Measurements from ENCODE around the gene RPL37. TPM values are rescaled to one million over a fixed set of nuclear protein-coding genes. Genes with fewer than 3 reads are reported as not detected.

The RPL37 gene
- total RNA-seq, 4 donors from 2014 or later = 119 to 984 (median 276) TPM

DNA sequence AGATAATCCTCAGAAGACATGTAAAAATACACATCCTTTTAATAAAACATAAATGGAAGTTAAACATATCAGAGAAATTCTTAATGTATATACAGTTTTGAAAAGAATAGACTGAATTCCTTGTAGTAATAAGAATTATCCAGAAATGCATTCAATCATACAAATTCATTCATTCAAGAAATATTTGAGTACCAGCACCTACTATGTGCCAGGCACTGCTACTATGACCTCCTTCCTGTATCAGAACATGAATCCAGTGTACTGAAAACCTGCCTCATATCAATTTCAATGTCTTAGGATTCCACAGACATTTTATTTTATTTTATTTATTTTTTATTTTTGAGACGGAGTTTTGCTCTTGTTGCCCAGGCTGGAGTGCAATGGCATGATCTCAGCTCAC, 50.1 kb downstream of the RPL37 start:
- Histone ChIP-seq H3K27ac (replicated peaks in 1 of 4) (no peak overlapping the region), H3K4me3 (no peak overlapping the region), H3K4me1 (peaks cover 12 to 27% (median 19%) of the 10 kb centered on the region in 4 donors), H3K9me3 (peaks cover 0 to 4% (median 0%) of the 10 kb centered on the region in 4 donors), H3K27me3 (no peaks in the 10 kb centered on the region), H3K36me3 (peaks cover 0 to 7% (median 3%) of the 10 kb centered on the region in 4 donors)
- TF ChIP-seq POLR2A (IDR thresholded peaks at IDR 0.05; ENCODE audit: low read depth) (no peak), EP300 (IDR thresholded peaks at IDR 0.05) (no peak)
- intact Hi-C loops (cut with DNase I) = no loop called here
- WGBS = 75% methylated on average over 1 of the region's 1 CpG
- no peak for DNase-seq (ENCODE audit: extremely low spot score)

DNA sequence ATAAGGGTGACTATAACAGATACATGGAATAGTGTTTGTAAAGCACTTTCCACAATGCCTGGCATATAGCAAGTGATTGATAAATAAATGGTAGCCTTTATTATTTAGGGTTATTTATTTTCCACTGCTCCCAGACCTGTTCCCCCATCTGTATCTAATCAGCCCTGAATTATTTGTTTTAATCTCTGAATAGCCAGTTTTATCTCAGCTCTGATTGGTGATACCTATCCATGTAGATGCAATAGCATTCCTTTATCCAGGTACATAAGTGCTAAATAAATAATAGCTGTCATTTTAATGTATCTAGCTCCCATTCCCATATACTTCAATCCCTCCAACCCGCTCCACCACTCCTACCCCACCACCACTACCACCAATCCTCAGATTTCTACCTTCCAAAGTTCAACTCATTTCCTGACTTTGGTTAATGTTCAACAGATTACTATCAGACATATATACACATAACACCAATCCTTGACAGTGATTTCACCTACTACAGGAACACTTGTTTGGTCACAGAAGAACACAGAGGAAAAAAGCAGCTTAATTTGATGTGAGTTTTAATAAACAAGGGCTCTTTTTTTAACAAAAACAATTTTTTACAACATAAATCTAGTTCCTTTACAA, 50.9 kb downstream of the RPL37 start:
- TF ChIP-seq POLR2AphosphoS5 (IDR thresholded peaks at IDR 0.05) (no peak), EP300 (IDR thresholded peaks at IDR 0.05) (no peak), POLR2A (IDR thresholded peaks at IDR 0.05; ENCODE audit: low read depth) (no peak)
- TF ChIP-seq, protein P1, sequence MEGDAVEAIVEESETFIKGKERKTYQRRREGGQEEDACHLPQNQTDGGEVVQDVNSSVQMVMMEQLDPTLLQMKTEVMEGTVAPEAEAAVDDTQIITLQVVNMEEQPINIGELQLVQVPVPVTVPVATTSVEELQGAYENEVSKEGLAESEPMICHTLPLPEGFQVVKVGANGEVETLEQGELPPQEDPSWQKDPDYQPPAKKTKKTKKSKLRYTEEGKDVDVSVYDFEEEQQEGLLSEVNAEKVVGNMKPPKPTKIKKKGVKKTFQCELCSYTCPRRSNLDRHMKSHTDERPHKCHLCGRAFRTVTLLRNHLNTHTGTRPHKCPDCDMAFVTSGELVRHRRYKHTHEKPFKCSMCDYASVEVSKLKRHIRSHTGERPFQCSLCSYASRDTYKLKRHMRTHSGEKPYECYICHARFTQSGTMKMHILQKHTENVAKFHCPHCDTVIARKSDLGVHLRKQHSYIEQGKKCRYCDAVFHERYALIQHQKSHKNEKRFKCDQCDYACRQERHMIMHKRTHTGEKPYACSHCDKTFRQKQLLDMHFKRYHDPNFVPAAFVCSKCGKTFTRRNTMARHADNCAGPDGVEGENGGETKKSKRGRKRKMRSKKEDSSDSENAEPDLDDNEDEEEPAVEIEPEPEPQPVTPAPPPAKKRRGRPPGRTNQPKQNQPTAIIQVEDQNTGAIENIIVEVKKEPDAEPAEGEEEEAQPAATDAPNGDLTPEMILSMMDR (IDR thresholded peaks at IDR 0.05) = no peak
- WGBS = 100% methylated on average over 1 of the region's 1 CpG
- Histone ChIP-seq H3K9me3 (peaks cover 0 to 4% (median 0%) of the 10 kb centered on the region in 4 donors), H3K4me1 (peaks cover 11 to 27% (median 16%) of the 10 kb centered on the region in 4 donors), H3K4me3 (no peak overlapping the region), H3K36me3 (peaks cover 0 to 7% (median 3%) of the 10 kb centered on the region in 4 donors), H3K27me3 (no peaks in the 10 kb centered on the region), H3K27ac (replicated peaks in 1 of 4) (no peak overlapping the region)
- intact Hi-C loops (cut with DNase I) = no loop called here
- DNase-seq (ENCODE audit: extremely low spot score) = no peak

DNA sequence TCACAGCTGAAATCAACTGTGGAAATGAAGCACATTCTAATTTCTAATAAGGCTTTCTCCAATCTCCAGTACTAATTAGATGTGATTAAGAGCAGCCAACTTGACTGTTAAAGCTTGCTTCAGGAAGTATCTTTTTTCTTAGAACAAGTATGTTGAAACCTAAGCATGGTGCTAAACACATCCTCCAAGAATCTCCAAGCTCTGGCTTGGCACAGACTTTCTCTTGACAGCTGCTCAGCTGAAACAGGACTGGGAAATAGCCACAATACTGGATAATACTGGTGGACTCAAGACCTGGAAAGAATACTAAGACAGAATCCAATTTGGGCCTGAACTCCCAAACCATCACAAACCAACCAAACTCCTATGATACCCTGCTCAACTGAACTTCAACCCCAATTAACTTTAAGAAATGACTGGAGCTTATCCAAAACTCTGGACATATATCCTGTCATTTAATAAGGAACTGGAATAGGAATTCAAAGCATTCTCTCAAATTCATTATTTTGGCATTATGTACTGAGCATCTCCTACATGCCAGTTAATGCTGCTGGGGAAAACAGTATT, 53.1 kb downstream of the RPL37 start:
- Histone ChIP-seq H3K9me3 (no peaks in the 10 kb centered on the region), H3K27ac (replicated peaks in 1 of 4) (no peak overlapping the region), H3K4me1 (peaks cover 11 to 27% (median 16%) of the 10 kb centered on the region in 4 donors), H3K27me3 (no peaks in the 10 kb centered on the region), H3K36me3 (peaks cover 0 to 5% (median 2%) of the 10 kb centered on the region in 4 donors), H3K4me3 (no peak overlapping the region)
- intact Hi-C loops (cut with DNase I) = no loop called here
- TF ChIP-seq EP300 (IDR thresholded peaks at IDR 0.05) = no peak
- TF ChIP-seq POLR2A (IDR thresholded peaks at IDR 0.05; ENCODE audit: low read depth) = no peak
- TF ChIP-seq POLR2AphosphoS5 (IDR thresholded peaks at IDR 0.05) = peak in 1 of 2 donors; percentile 10
- TF ChIP-seq, protein P1 (IDR thresholded peaks at IDR 0.05) = no peak
- DNase-seq (ENCODE audit: extremely low spot score) = no peak

GRCh38 chr5:40780858-40781257, 54.2 kb downstream of the RPL37 start:
- DNase-seq (ENCODE audit: extremely low spot score) = no peak
- WGBS = 97% methylated on average over 3 of the region's 3 CpGs

DNA sequence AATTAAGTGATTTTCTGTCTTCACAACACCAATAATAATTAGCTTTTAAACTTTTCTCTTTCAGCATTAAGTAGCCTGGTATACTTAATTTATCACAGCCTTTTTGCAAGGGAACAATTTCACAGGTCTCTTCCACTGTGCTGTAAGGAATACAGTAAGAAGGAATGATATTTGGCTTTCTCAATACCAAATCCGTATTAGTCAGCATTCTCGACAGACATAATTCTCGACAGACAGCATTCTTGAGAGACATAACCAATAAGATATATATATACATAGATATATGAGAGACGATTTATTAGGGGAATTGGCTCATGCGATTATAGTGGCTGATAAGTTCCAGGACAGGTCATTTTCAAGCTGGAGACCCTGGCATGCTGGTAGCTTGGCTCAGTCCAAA, 54.8 kb downstream of the RPL37 start:
- Histone ChIP-seq H3K27me3 (no peaks in the 10 kb centered on the region), H3K27ac (replicated peaks in 1 of 4) (no peak overlapping the region), H3K9me3 (no peaks in the 10 kb centered on the region), H3K36me3 (peaks cover 5 to 22% (median 15%) of the 10 kb centered on the region in 4 donors), H3K4me3 (no peak overlapping the region), H3K4me1 (peaks cover 15 to 35% (median 26%) of the 10 kb centered on the region in 4 donors)
- no peak for TF ChIP-seq POLR2AphosphoS5 (IDR thresholded peaks at IDR 0.05)
- TF ChIP-seq EP300 (IDR thresholded peaks at IDR 0.05) = no peak
- TF ChIP-seq, protein P1 (IDR thresholded peaks at IDR 0.05) = no peak
- DNase-seq (ENCODE audit: extremely low spot score) = no peak
- WGBS = 85% methylated on average over 5 of the region's 5 CpGs
- intact Hi-C loops (cut with DNase I) = no loop called here

More at GRCh38 chr5:40780858-40781257, 54.2 kb downstream of the RPL37 start:
- TF ChIP-seq, protein P1 (IDR thresholded peaks at IDR 0.05) = no peak
- TF ChIP-seq EP300 (IDR thresholded peaks at IDR 0.05) (no peak), POLR2A (IDR thresholded peaks at IDR 0.05; ENCODE audit: low read depth) (no peak), POLR2AphosphoS5 (IDR thresholded peaks at IDR 0.05) (no peak)
- intact Hi-C loops (cut with DNase I) = no loop called here
- no peaks in the 10 kb centered on the region for H3K9me3 ChIP-seq
- no peak overlapping the region for H3K4me3 ChIP-seq
- peaks cover 15 to 31% (median 22%) of the 10 kb centered on the region in 4 donors for H3K4me1 ChIP-seq
- no peak overlapping the region for H3K27ac ChIP-seq (replicated peaks in 1 of 4)
- no peaks in the 10 kb centered on the region for H3K27me3 ChIP-seq
- H3K36me3 ChIP-seq = peaks cover 0 to 15% (median 8%) of the 10 kb centered on the region in 4 donors
